Tibial nerve (tissue), 4 donors: ENCODE measurements around the gene SNX30. TPM values are rescaled to one million over a fixed set of nuclear protein-coding genes. Genes with fewer than 3 reads are reported as not detected.
A peak's percentile ranks its signal among the peaks of the same experiment; 100 is the strongest.

Experiments
- DNase-seq, 2 donors: peaks; one replicate each; pipeline ENCODE4 v3.0.0-alpha.2; 2019; ENCODE audit warnings: low spot score in 2 of 2
- H3K27ac ChIP-seq, 4 donors: fragments of 200-600 bp; sonication (generic) in 3 of 4; one replicate each; pipeline ENCODE4 v1.5.1; 2017 to 2019; ENCODE audit warnings: mild to moderate bottlenecking in 1 of 4
- H3K27me3 ChIP-seq, 2 donors: fragments of 200-600 bp; sonication (generic) in 1 of 2; one replicate each; pipeline versions ENCODE4 v1.5.1 to v1.6.0; 2017 to 2019
- H3K36me3 ChIP-seq, 3 donors: fragments of 200-600 bp; sonication (generic); one replicate each; pipeline ENCODE4 v1.5.1; 2018 to 2019
- H3K4me1 ChIP-seq, 4 donors: fragments of 200-600 bp; sonication (generic) in 3 of 4; one replicate each; pipeline ENCODE4 v1.5.1; 2017 to 2019
- H3K4me3 ChIP-seq, 4 donors: fragments of 200-600 bp; sonication (generic) in 3 of 4; one replicate each; pipeline ENCODE4 v1.5.1; 2017 to 2019; ENCODE audit warnings: mild to moderate bottlenecking in 1 of 4, moderate library complexity in 1 of 4
- H3K9me3 ChIP-seq, 4 donors: fragments of 200-600 bp; sonication (generic) in 3 of 4; one replicate each; pipeline ENCODE4 v1.5.1; 2017 to 2019
- EP300 ChIP-seq, 2 donors: sonication (generic); formaldehyde crosslinking; IDR thresholded peaks; one replicate each; pipeline ENCODE4 v1.6.1; 2017; ENCODE audit warnings: antibody characterized with exemption in 2 of 2, mild to moderate bottlenecking in 1 of 2
- POLR2A ChIP-seq, 2 donors: fragments of 450-650 bp; IDR thresholded peaks; one replicate each; pipeline ENCODE4 v1.6.1; 2017; ENCODE audit warnings: antibody characterized with exemption in 2 of 2, mild to moderate bottlenecking in 2 of 2, moderate library complexity in 2 of 2
- WGBS, 2 donors: methylation state at CpG; one replicate each; pipeline ENCODE4 v1.1.5; 2018; 5-methylcytosine and 5-hydroxymethylcytosine counted together
- total RNA-seq, 4 donors: library from RNA; depleted of rRNA; stranded (reverse); fragments of >200 nt; gene quantifications; one replicate each; pipeline ENCODE4 v1.1.0, GENCODE V29; 2016
- TF ChIP-seq, protein P1 (sequence below), 5 experiments: fragments of 200-600 bp in 3 of 5; fragments of 450-650 bp in 2 of 5; sonication (generic) in 3 of 5; IDR thresholded peaks; one replicate each; pipeline ENCODE4 v1.5.1; 2016 to 2019; ENCODE audit warnings: antibody characterized with exemption in 5 of 5, mild to moderate bottlenecking in 3 of 5, moderate library complexity in 2 of 5

The SNX30 gene
- total RNA-seq, 4 donors from 2014 or later = 14.9 to 25.3 (median 17.0) TPM

DNA sequence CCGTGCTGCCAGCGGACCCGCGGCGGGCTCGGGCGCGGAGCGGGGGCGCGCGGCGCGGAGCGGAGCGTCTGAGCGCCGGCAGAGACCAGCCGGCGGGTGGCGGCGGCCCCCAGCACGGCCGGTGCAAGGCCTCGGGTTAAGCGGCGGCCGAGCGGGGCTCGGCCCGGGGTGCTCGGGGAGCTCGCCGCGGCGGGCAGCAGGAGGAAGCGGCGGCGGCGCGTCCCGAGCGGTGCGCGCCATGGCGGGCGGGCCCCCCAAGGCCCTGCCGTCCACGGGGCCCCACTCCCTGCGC, 150 bp downstream of the SNX30 start:
- H3K4me1 ChIP-seq = peaks cover 0 to 65% (median 35%) of the 10 kb centered on the region in 4 donors
- WGBS, 2 donors = 0% methylated on average over 4 of the region's 50 CpGs; no CpG with 5 or more reads in 1 of the 2 donors
- TF ChIP-seq POLR2A (IDR thresholded peaks at IDR 0.05) (no peak), EP300 (IDR thresholded peaks at IDR 0.05) (no peak)
- TF ChIP-seq, protein P1, sequence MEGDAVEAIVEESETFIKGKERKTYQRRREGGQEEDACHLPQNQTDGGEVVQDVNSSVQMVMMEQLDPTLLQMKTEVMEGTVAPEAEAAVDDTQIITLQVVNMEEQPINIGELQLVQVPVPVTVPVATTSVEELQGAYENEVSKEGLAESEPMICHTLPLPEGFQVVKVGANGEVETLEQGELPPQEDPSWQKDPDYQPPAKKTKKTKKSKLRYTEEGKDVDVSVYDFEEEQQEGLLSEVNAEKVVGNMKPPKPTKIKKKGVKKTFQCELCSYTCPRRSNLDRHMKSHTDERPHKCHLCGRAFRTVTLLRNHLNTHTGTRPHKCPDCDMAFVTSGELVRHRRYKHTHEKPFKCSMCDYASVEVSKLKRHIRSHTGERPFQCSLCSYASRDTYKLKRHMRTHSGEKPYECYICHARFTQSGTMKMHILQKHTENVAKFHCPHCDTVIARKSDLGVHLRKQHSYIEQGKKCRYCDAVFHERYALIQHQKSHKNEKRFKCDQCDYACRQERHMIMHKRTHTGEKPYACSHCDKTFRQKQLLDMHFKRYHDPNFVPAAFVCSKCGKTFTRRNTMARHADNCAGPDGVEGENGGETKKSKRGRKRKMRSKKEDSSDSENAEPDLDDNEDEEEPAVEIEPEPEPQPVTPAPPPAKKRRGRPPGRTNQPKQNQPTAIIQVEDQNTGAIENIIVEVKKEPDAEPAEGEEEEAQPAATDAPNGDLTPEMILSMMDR (IDR thresholded peaks at IDR 0.05) = no peak
- no peaks in the 10 kb centered on the region for H3K36me3 ChIP-seq
- no peaks in the 10 kb centered on the region for H3K27me3 ChIP-seq
- H3K27ac ChIP-seq = peak overlapping the region; percentile 74 to 95 (median 84)
- peak overlapping the region; percentile 79 to 99 (median 94) for H3K4me3 ChIP-seq
- DNase-seq = no peak
- no peaks in the 10 kb centered on the region for H3K9me3 ChIP-seq

DNA sequence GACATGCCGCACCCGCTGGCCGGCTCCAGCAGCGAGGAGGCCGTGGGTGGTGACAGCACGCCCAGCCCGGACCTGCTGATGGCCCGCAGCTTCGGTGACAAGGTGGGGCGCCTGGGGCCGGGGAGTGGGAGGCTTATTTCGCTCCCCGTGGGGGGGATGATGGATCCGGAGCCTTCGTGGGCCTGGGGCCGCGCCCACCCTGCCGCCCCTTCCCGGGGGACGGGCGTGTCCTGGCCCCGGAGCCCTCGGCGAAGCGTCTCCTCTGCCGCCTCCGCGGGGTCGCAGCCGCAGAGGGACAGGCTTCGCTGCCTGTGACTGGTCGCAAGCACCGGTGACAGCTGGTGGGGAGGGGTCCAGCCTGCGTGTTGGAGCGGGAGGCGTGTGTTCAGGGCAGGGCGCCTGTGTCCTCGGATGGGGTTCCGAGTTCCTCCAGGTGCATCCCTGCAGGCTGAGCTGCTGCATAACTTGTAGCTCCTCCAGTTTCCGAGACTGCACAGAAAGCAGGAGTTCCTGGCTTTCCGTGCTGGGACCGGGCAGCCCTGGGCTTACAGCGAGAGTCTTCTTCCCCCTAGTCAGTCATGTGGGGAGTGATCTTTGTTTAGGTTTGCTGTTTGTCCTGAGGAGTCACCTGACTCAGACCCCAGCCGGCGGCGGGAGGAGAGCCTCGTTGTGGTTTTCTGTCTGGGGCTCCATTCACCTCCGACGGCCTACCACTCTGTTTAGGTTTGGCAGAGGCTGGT, 666 bp downstream of the SNX30 start:
- Histone ChIP-seq H3K36me3 (no peaks in the 10 kb centered on the region), H3K4me1 (peaks cover 0 to 60% (median 30%) of the 10 kb centered on the region in 4 donors), H3K9me3 (no peaks in the 10 kb centered on the region), H3K27ac (peak overlapping the region; percentile 74 to 95 (median 84)), H3K4me3 (peak overlapping the region; percentile 79 to 99 (median 94)), H3K27me3 (no peaks in the 10 kb centered on the region)
- 1% methylated on average over 27 to 31 of the region's 49 CpGs for WGBS, 2 donors
- no peak for DNase-seq
- TF ChIP-seq, protein P1 (IDR thresholded peaks at IDR 0.05) = peak in 1 of 5 experiments; percentile 6
- TF ChIP-seq EP300 (IDR thresholded peaks at IDR 0.05) (peak in 1 of 2 donors; percentile 65), POLR2A (IDR thresholded peaks at IDR 0.05) (no peak)

DNA sequence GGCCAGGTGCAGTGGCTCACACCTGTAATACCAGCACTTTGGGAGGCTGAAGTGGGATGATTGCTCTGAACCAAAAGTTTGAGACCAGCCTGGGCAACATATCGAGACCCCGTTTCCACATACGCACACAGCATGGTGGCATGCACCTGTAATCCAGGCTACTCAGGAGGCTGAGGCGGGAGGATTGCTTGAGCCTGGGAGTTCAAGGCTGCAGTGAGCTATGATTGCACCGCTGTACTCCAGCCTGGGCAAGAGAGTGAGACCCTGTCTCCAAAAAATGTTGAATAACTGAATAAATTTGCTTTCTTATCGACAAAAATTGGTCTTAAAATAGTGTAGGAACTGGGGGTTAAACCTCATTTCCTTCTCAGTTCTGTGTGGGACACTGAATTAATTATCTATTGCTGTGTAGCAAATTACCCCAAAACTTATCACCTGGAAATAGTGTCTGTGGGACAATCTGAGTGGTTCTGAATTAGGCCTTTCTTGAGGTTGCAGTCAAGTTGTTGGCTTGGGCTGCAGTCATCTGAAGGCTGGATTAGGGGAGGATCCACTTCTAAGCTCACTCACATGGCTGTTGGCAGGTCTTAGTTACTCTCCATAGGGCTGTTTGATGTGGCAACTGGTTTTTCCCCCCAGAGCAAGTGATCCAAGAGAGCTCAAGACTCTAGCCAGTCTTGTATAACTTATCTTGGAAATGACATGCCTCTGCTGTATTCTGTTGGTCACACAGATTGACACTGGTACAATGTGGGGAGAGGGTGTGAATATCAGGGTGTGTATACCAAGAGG, 2.0 kb downstream of the SNX30 start:
- 77 to 79% methylated on average over 6 of the region's 6 CpGs for WGBS, 2 donors
- no peaks in the 10 kb centered on the region for H3K36me3 ChIP-seq
- no peak for DNase-seq
- no peaks in the 10 kb centered on the region for H3K27me3 ChIP-seq
- no peak for TF ChIP-seq POLR2A (IDR thresholded peaks at IDR 0.05)
- TF ChIP-seq EP300 (IDR thresholded peaks at IDR 0.05) = no peak
- TF ChIP-seq, protein P1 (IDR thresholded peaks at IDR 0.05) = no peak
- peaks cover 0 to 59% (median 27%) of the 10 kb centered on the region in 4 donors for H3K4me1 ChIP-seq
- peak overlapping the region in 2 of 4 donors; percentile 45 to 95 for H3K27ac ChIP-seq
- peak overlapping the region in 1 of 4 donors; percentile 99 for H3K4me3 ChIP-seq
- H3K9me3 ChIP-seq = no peaks in the 10 kb centered on the region

DNA sequence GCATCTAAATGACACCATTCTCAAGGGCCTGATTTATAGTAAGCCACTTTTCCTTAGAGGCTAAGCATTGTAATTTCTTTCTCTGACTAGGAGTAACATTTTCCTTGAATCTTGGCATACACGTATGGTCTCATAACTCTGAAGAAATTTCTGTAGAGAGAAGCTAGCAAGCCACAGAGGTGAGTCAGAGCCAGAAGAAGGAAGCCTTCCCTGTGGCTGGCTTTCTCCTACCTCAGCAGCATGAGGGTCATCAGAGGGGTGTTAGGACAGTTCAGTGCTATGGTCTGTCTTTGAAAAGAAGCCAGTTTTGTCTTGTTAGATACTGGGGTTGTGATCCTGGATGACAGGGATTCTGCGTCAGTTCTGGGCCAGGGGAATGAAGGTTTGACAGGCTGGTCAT, 3.2 kb downstream of the SNX30 start:
- Histone ChIP-seq H3K4me3 (no peak overlapping the region), H3K9me3 (no peaks in the 10 kb centered on the region), H3K4me1 (peaks cover 0 to 55% (median 22%) of the 10 kb centered on the region in 4 donors), H3K27ac (peak overlapping the region in 2 of 4 donors; percentile 9 to 56), H3K36me3 (peaks cover 0 to 5% (median 0%) of the 10 kb centered on the region in 3 donors), H3K27me3 (no peaks in the 10 kb centered on the region)
- no peak for DNase-seq
- WGBS, 2 donors = 66 to 67% methylated on average over 2 of the region's 2 CpGs
- TF ChIP-seq EP300 (IDR thresholded peaks at IDR 0.05) (no peak), POLR2A (IDR thresholded peaks at IDR 0.05) (no peak)
- TF ChIP-seq, protein P1 (IDR thresholded peaks at IDR 0.05) = no peak

DNA sequence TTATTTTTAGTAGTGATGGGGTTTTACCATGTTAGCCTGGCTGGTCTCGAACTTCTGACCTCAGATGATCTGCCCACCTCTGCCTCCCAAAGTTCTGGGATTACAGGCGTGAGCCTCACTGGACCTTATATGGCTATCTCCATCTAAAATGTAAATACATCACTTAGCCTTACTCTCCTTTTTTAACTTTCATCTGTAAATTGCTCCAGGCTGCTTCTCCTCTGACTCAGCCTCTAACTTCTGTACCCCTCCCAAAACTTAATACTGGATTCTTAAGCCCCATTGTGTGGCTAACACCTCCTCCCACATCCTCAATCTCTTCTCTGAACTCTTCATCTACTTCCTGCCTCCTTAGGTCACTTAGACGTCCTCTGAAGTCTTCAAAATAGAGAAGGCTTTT, 4.0 kb downstream of the SNX30 start:
- no peak for DNase-seq
- no peaks in the 10 kb centered on the region for H3K9me3 ChIP-seq
- peaks cover 0 to 10% (median 0%) of the 10 kb centered on the region in 3 donors for H3K36me3 ChIP-seq
- H3K27ac ChIP-seq = peak overlapping the region in 2 of 4 donors; percentile 52 to 56
- H3K4me1 ChIP-seq = peaks cover 0 to 46% (median 17%) of the 10 kb centered on the region in 4 donors
- H3K27me3 ChIP-seq = no peaks in the 10 kb centered on the region
- WGBS, 2 donors = 65 to 70% methylated on average over 3 of the region's 3 CpGs
- no peak overlapping the region for H3K4me3 ChIP-seq
- TF ChIP-seq EP300 (IDR thresholded peaks at IDR 0.05) (no peak), POLR2A (IDR thresholded peaks at IDR 0.05) (no peak)
- TF ChIP-seq, protein P1 (IDR thresholded peaks at IDR 0.05) = no peak
